Dermis blood vessel endothelial cell (primary cell): ENCODE measurements around the gene ESRP2. TPM values are rescaled to one million over a fixed set of nuclear protein-coding genes. Genes with fewer than 3 reads are reported as not detected.
A peak's percentile ranks its signal among the peaks of the same experiment; 100 is the strongest.

ENCODE experiments used
- DNase-seq: peaks from one replicate; pipeline ENCODE4 v3.0.0; 2010
- total RNA-seq: library from RNA; depleted of rRNA; stranded (reverse); fragments of >200 nt; gene quantifications from 2 replicates; pipeline ENCODE4 v1.2.3, GENCODE V29; 2014

Gene ESRP2
- total RNA-seq, 1 donor from 2014 or later, result 3.6 TPM

DNA sequence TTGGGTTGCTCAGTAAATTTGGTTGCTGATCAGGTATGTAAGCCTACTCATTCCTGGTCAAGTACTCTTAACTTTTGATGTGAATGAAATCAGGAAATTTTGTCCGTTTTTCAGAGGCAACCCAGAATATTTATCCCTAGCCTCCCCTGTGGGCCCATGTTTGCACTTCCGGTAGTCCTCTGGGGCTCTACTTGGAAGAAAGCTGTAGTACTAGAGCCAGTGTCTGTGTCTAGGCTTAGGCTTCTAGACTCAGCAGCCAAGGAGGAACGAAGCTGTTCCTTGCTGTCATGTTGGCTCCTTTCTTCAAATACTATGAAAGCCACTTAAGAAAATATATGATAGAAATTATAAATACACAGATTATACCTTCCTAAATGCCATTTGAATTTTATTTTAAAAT is 21.2 kb downstream of the ESRP2 start:
- DNase-seq, result no peak

GRCh38 chr16:68206245-68206644 is 29.7 kb downstream of the ESRP2 start:
- DNase-seq, result peak; percentile 50

- no peak for DNase-seq
These were observed 33.8 kb downstream of the ESRP2 start for GRCh38 chr16:68202091-68202519.

DNA sequence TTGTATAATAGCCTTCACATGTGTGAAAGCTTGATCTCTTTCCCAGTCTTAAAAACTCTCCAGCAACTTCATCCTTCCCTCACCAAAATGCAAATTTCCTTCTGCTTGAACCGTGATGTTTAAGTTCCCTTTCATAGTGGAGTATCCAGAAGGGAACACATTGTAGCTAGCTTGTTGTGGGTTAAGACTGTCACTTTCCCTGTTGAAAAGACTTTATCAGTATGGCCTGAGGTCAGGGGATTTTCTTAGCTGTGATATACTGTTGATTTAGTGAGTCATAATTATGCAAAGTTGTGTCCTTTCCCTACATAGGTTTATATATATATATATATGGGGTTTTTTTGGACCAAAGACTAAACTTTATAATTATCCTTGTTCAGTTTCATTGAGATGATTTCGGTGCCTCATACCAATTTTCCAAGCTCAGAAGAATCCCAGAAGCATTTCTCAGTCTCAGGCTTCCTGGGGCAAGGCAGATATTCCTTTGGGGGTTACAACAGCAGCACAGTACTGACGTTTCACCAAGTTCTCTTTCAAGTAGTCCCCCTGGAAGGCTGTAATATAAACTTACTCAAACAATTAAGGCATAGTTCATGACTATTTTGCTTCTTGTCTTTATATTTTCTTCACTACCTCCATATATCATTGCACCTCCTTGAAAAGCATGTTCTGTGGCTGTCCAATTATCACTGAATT is 35.7 kb downstream of the ESRP2 start:
- peak; percentile 41 for DNase-seq

DNA sequence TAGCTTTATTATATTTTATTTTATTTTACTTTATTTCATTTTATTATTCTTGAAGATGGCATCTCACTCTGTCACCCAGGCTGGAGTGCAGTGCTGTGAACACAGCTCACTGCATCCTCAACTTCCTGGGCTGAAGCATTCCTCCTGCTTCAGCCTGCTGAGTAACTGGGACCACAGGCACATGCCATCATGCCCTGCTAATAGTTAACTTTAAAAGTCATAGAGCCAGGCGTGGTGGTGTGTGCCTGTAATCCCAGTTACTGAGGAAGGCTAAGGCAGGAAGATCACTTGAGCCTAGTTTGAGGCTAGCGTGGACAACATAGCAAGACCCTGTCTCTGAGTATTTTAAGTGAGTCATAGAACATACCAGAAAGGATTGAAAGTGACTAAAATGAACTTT is 38.7 kb downstream of the ESRP2 start:
- DNase-seq, result no peak

GRCh38 chr16:68194251-68194650 is 41.7 kb downstream of the ESRP2 start:
- DNase-seq, result no peak

- DNase-seq, result no peak
These were observed 45.0 kb downstream of the ESRP2 start for GRCh38 chr16:68190736-68191510.

- no peak for DNase-seq
These were observed 45.8 kb downstream of the ESRP2 start for GRCh38 chr16:68190081-68190480.

GRCh38 chr16:68188170-68188569 is 47.8 kb downstream of the ESRP2 start:
- DNase-seq, result no peak

DNA sequence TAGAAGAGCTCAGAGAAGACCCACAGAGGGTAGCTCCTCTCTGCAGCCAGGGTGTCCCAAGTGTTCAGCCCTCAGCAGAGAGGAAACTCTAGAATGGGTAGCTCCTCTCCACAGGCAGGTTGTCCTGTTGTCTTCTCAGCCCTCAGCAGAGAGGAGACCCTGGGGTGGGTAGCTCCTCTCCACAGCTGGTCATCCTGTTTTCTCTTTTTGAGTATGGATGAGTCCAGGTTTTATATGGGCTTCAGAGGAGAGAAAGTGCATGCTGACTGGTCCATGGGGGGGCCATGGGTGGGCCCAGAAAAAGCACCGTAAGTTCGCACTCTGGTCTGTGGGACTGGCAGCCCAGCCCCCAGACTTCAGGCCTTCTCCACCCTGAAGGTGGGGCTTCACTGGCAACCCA is 48.4 kb downstream of the ESRP2 start:
- DNase-seq, result no peak

GRCh38 chr16:68186877-68187276 is 49.0 kb downstream of the ESRP2 start:
- no peak for DNase-seq

DNA sequence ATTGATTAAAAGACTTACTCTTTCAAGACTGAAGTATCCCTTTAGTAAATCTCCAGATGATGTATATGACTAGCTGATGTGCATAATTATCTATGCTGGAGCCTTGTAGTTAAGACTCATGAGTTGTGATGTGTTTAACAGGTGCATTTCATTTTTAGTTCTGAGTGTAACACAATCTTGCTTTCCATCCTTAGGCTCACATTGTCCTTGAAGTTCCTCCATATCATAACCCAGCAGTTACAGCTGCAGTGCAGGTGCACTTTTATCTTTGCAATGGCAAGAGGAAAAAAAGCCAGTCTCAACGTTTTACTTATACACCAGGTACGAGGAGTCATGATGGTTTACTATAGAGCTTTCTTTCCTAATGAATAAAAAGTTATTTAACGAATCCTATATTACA is 52.9 kb downstream of the ESRP2 start:
- no peak for DNase-seq

- DNase-seq, result no peak
These were observed 56.1 kb downstream of the ESRP2 start for GRCh38 chr16:68179855-68180254.

- no peak for DNase-seq
These were observed 56.6 kb downstream of the ESRP2 start for GRCh38 chr16:68179196-68179795.

Other genes with a start within 250 kb of the ESRP2 start
- gene DPEP2, start 236.6 kb downstream of the ESRP2 start, total RNA-seq, result 2.9 and 3.7 TPM in 2 replicates
- gene DPEP2NB, start 220.2 kb downstream of the ESRP2 start, total RNA-seq, result not detected in 2 replicates
- gene DDX28, start 212.9 kb downstream of the ESRP2 start, total RNA-seq, result 15.1 and 19.5 TPM in 2 replicates
- gene DUS2, start 212.8 kb downstream of the ESRP2 start, total RNA-seq, result 26.4 and 34.9 TPM in 2 replicates
- gene NFATC3, start 150.8 kb downstream of the ESRP2 start, total RNA-seq, result 14.1 and 31.6 TPM in 2 replicates
- 28.6 and 38.9 TPM in 2 replicates for gene PLA2G15, start 9.2 kb upstream of the ESRP2 start, total RNA-seq
- gene SLC7A6, start 28.4 kb upstream of the ESRP2 start, total RNA-seq, result 17.4 and 31.1 TPM in 2 replicates
- gene SLC7A6OS, start 74.8 kb upstream of the ESRP2 start, total RNA-seq, result 13.3 and 15.5 TPM in 2 replicates
- 50.0 and 54.4 TPM in 2 replicates for gene PRMT7, start 74.9 kb upstream of the ESRP2 start, total RNA-seq
- 0.14 and 0.17 TPM in 2 replicates for gene SMPD3, start 212.4 kb upstream of the ESRP2 start, total RNA-seq